Activated CD4-positive, alpha-beta T cell treated with anti-CD3 and anti-CD28 coated beads, Interleukin-2, amount 50 U/mL, for 24 hours (primary cell): ENCODE results near the gene CLDN20.
"Not testable (repeated sequence)": the region's sequence is repeated elsewhere in the genome, so short reads cannot be mapped to it uniquely, and the experiment has no call there.

Source experiments
- DNase-seq, 2 donors: peaks; one replicate each; pipeline ENCODE4 v3.0.0-alpha.2; 2020; ENCODE audit warnings: low read depth in 1 of 2, low spot score in 1 of 2

CLDN20 gene, protein sequence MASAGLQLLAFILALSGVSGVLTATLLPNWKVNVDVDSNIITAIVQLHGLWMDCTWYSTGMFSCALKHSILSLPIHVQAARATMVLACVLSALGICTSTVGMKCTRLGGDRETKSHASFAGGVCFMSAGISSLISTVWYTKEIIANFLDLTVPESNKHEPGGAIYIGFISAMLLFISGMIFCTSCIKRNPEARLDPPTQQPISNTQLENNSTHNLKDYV

DNA sequence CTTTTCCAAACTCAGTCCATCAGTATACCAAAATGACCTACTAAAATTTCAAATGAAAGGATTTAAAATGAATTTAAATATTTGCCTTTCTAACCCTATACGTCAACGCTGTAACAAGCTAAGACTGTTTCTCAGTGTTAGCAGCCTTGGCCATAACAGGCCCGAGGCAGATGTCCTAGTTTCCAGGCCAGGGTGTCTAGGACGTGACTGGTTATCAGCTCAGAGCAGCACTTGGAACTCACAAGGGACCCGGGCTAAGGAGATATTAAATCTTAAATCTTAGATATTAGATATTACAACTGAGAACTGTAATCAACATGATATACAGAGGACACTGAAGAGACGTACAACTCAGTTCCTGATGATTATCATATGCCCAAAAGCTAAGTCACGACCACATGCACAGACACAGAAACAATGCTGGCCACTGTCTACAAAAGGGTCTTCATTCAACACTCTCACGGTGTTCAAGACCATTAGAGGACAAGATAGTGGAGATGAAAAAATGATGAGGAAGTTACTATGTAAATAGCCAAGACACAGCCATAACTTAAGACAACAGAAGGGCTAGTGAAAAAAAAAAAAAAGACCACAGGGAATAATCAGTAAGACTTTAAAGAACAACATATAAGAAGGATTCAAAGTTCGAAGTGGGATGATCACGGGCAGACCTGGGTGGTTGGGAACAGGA lies at the start of gene CLDN20:
Gene CLDN20, plus strand, starts transcription at position 641 of the 691 bp plus-strand sequence. CDS start 11,707 bp downstream, outside the sequence.
- no peak for DNase-seq

DNA sequence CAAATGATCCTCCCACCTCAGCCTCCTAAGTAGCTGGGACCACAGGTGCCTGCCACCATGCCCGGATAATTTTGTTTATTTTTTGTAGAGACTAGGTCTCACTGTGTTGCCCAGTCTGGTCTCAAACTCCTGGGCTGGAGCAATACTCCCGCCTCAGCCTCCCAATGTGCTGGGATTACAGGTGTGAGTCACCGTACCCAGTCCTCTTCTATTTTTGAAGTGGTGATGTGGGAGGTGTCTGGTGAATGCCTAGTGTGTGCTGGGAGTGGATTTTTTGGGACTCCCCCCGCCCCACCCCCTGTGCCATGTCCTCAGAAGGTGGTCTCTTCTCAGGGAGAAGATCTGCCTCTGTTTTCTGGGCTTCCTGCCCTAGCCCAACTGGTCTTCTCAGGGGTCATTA lies 47.9 kb upstream of the CLDN20 start:
- no peak for DNase-seq

DNA sequence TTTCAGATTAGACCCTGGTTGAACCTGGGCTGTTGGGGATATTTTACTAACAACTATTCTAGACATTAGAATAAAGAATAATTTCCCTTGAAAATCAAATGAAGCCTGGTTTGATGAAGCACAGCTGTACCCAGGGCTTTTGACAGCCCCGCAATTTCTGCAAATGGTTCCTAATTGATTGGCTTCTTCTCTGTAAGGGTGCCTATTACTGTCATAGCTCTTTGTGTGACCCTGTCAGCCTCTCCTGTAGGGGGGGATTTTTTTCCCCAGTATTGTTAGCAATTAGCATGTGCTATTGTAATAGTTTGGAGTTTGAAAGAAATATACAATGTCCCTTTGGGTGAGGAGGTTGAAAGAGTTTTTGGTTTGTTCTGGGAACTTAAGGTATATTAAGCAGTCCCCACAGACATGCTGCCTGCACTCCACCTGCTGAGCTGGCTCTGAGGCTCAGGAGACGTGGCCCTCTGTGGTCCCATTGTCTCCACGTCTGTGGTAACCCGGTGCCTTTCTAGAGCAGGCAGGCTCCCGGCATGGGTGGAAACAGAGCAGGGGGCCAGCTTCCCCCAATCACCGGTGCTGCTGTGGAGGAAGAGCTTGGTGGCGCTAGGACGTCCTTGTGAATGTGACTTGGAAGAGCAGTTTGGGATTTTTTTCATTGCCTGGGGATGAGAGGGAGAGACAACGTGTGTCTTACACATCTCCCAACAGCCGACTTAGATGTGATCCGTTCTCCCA lies 47.3 kb upstream of the CLDN20 start:
- no peak for DNase-seq

DNA sequence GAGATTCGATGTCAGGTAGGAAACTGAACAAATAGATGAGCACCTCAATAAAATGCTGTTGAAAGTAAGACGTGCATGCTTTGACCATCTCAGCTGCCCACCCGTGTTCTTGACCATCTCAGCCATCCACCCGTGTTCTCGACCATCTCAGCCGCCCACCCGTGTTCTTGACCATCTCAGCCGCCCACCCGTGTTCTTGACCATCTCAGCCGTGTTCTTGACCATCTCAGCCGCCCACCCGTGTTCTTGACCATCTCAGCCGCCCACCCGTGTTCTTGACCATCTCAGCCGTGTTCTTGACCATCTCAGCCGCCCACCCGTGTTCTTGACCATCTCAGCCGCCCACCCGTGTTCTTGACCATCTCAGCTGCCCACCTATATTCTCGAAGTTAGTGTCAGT lies 45.1 kb upstream of the CLDN20 start:
- DNase-seq, result not testable (repeated sequence)

DNA sequence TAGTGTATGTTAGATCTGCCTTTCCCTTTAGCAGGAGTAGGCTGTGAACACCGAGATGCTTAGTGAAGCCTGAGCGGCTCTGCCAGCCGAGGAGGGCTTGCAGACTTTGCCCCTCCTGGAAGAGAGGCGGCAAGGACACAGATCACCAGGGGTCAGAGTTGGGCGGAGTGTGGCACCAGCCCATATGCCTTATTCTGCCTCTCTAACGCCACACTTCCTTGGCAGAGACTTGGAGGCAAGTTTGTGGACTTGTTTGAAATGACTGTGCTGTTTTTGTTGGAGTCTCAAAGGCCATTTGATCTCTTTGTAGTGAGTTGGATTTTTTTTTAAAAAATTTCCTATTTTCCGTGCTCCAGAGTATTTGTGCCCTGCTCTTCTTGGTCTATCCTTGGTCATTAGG lies 44.5 kb upstream of the CLDN20 start:
- no peak for DNase-seq

DNA sequence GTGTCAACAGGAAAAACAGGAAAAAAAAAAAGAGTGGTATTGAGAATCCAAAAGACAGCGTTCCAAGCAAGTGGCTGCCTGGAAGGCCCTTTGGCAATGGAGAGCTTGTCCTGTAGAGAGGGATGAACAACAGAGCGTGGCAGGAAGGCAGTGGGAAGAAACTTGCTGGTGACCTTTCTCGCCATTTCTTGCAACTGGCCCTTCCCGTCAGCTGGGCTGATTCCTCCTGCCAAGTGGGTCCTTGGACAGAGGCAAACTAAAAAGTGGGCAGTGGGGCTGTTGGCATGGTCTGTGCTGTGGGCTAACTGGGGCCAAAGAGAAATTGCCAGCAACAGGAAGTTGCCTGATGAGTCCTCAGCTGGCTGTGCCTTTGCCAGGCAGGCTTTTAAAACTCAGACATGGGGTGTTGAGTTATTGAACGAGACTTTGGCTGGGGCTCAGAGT lies 43.9 kb upstream of the CLDN20 start:
- DNase-seq, result no peak

DNA sequence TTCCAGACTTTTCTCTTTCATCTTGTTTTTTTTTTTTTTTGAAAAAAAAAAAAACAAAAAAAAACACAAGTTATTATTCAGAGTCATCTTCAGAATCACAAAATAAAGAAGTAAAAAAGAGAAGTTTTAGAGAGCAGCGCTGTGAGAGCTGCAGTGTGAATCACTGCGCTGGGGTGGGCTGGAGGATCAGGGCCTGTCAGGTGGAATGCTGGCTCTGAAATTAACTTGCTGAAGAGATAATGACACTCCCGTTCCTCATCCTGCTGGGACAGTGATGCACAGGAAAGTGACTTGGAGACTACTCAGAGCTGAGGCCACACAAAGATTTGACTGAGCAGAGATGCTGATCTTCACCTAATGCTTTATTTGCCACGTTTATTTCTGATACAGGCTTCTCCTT lies 42.7 kb upstream of the CLDN20 start:
- DNase-seq, result no peak

DNA sequence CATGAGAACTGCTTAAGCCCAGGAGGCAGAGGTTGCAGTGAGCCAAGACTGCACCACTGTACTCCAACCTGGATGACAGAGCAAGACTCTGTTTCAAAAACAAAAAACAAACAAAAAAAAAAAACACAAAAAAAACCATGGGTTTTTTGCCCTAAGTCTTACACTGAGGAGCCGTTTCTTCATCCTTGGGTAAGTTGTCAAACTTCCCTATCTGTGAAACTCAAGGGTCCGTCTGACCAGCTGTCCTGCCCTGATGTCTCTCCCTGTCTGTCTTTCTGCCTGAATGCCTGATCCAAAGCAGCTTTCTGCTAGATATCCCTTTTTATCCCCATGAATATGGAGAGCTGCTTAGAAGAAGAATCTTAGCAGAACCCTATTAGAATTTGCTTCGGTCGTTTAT lies 41.3 kb upstream of the CLDN20 start:
- no peak for DNase-seq

DNA sequence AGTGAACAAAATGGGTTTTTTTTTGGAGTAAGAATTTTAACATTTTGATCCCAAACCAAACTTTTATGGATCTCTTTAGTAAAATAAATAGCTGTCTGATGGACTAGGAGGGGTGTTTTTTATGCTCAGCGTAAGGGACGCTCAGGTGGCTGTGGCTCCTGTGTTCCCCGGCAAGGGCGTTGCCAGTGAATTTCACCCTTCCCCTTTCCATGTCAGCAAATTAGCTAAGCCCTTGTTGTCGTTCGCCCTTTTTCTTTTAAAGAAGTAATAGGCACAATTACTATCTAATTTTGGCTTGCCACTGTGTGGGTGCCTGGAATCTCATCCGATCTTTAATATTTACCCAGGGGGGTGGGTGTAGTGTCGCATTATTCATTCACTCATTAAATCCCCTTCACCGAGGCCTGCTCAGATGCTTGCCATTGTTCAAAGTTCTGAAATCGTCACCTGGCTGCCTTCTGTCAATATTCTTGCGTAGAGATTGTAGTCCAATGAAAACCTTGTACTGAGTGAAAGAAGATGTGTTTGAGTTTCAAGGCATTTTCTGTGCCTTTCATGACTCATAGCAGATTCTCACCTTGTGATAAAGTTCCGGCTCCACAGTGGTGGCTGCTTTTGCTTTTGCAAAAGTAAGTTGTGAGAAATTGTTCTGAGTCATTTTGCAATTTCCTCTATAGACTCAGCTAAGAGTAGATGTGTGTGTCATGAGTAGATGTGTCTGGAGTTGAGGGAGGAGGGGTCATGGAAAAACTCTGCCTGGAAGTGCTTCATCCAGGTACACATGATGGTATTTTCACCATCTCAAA lies 40.0 kb upstream of the CLDN20 start:
- DNase-seq, result peak; percentile 13 to 65

DNA sequence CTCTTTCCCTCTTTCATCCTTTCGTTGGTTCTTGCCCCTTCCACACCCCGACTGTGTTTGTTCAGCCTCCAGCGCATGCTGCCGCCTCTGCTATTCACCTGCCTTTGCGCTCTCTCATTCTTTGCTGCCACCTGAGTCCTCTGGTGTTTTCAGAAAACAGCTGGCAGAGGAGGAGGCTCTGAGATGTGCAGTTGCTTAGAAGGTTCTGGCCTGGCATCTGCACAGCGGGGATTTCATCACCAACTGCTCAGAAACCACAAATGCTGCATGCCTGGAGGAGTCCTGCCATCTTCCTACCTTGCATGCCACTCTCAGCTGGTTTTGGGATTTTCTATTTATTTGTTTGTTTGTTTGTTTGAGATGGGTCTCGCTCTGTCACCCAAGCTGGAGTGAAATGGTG lies 39.2 kb upstream of the CLDN20 start:
- DNase-seq, result no peak

DNA sequence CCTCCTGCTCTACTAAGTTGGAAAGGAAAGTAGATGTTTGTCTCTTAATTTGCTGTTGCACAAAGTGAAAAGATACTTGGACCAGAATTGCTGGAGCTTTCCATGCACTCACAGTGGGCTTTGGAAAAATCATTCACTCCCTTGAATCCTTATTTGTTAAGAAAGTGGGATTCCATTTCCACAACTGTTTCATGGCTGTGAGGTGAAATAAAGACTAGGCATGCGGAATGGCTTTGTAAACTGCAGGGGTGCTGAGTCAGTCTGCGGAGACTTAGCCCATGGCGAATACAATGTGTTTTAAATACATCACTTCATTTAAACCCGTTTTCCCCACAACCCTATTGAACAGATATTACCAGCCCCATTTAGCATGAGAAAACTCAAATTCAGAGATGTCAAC lies 36.8 kb upstream of the CLDN20 start:
- DNase-seq, result no peak

DNA sequence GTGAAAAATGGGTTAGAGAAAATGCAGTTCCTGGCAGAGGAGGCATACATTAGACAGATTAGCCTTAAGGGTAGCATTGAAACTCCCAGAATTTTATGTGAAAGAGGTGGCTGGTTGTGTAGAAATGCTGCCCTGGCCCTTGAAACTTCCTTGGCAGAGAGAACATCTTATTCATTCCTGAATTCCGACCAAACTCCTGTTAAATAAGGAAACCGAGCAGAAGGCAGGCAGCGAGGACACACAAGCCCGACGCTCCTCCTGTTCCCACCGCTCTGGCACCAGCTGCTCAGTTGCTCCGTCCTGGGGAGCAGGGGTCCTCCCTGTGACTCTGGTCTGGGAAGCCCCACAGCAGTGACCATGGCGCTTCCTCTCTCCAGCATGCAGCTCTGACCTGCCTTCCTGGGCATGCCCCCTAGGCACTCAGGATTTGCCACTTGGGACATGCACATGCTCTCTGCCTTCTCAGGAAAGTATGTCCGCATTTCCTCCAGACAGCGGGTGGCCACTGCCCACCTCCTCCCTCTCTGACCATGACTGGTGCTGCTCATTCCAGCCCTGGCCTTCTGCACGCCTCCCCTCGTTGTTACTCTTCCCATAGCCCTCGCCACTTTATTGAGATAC lies 35.2 kb upstream of the CLDN20 start:
- DNase-seq, result no peak

DNA sequence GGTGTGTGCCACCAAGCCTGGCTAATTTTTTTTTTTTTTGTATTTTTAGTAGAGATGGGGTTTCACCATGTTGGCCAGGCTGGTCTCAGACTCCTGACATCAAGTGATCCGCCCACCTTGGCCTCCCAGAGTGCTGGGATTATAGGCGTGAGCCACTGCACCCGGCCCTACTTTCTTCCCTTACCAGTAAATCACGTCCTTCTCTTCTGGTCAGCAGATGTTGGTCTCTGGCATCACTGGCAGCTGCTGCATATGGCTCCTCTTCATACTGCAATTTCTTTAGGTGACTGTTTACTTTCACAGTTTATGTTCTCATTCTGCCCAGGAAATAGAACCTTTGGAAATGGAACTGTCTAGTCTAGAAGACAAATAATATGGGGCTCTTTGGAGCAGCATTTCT lies 32.8 kb upstream of the CLDN20 start:
- DNase-seq, result not testable (repeated sequence)

DNA sequence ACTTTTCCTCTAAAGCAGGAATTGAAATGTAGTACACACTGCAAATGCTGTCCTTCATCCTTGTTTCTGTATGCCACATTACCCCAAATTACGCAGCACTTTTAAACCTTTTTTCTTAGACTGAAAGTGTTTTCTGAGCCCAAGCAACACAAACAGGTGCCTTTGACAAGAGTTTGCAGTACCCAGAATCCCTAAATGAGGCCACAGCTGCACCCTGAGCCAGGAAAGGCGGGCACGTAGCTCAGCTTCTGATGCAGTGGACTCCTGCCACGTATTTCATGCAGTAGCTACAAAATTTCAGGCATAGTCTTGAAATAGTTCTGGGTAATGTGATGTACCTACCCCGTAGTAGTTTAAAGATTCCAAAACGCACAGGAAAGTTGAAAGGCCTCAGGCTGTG lies 31.0 kb upstream of the CLDN20 start:
- no peak for DNase-seq

DNA sequence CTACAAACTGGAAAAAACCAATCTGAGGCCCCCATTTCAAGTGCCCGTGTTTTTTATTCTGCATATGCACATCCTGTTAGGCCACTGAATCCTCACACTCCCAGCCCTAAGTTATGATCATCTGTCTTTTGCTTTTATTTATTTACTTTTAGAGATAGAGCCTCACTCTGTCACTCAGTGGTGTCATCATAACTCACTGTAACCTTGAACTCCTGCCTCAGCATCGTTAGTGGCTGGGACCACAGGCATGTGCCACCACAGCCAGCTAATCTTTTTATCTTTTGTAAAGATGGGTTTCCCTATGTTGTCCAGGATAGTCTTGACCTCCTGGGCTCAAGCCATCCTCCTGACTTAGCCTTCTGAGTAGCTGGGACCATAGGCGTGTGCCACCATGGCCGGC lies 29.6 kb upstream of the CLDN20 start:
- DNase-seq, result no peak

DNA sequence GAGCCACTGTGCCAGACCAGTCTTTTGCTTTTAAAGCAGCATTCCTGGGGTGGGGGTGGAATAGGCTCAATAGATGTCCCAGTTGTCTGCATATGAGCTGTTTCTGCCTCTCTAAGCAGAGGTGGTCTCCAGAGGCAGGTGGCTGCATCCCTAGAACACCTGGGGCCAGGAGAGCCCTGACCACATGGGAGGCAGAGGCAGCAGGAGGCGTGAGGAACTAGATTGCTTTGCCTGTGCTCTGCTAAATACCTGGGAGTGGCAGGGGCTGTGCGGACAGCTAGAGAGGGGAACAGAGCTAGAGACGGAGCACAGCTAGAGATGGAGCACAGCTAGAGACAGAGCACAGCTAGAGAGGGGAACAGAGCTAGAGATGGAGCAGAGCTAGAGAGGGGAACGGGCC lies 29.1 kb upstream of the CLDN20 start:
- no peak for DNase-seq

DNA sequence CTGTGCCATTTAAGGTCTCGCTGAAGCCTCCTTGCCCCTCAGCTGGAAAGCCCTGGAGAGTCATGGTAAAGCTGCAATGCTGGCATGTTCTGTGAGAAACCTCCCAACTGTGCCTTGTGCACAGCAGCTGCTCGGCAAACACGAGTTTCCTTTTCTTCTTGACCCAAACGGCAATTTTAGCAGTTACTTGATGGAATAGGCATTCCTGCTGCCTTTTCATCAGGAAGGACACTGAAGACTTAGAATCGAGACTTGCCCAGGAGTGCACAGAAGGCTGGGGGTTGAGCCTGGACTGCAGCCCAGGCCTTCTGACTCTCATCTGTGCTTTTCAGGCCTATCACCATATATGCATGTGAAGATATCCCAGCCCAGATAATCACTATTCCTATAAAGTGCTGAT lies 28.7 kb upstream of the CLDN20 start:
- DNase-seq, result no peak

DNA sequence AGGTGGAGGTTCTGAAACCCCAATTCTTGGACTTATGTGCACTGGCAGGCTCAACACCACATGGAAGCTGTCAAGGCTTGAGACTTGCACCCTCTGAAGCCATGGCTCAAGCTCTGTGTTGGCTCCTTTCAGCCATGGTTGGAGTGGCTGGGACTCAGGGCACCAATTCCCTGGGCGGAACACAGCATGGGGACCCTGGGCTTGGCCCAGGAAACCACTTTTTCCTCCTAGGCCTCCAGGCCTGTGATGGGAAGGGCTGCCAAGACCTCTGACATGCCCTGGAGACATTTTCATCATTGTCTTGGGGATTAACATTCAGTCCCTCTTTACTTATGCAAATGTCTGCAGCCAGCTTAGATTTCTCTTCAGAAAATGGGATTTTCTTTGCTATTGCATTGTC lies 26.2 kb upstream of the CLDN20 start:
- no peak for DNase-seq

DNA sequence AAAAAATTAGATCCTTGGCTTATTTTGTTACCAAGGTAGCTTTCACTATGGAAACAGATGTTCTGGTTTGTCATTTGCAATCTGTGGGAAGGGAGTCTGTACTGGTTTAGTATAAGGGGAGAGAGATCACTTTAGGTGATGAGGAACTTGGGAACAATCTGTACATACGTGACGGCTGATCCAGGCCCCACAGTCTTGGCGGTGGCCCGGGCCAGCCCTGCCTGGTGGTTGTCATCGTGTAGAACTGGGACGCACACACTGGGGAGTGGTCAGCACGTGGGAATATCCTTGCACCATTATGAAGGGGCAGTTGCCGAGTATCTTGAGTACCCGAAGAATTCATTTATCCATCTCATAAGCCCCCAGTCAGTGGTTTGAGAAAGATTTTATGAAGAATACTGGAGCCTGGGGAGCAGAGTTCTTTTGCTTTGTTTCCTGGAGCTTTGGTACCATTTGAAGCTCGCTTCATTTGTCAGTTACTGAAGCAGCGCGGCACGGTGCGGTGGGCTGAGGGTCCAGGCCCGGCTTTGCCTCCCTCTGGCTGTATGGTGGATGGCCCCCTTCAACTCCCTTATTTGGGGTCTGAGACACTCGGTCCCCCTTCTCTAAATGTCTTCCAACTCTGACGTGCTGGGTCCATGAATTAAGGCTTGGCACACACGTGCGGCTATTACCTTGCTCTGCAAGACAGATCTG lies 22.8 kb upstream of the CLDN20 start:
- DNase-seq, result no peak

DNA sequence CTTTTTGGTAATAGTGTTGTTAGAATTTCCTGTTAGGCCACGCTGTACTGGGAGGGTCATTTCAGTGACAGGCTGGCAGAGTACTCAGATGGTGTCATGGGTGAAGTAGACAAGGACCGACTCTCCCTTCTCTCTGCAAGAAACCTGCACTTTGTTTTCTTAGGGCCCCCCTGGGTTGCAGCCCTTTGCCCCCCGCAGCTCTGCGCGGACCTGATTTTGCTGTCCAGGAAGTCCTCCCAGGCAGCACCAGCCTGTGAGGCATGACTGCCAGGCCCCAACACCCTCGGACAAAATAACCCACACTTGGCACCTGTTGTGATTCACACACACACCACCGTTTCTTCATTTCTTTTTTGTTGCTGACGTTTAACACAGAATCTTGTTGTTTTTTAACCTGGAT lies 21.8 kb upstream of the CLDN20 start:
- DNase-seq, result no peak
